Right lobe of liver (tissue), 4 donors: ENCODE results near the gene HCN2.

ENCODE experiments used
- POLR2A ChIP-seq: fragments of 450-650 bp; IDR thresholded peaks from one replicate; pipeline ENCODE4 v1.6.1; 2017; ENCODE audit warnings: antibody characterized with exemption, mild to moderate bottlenecking
- TF ChIP-seq, protein P1 (sequence below), 4 donors: fragments of 200-600 bp in 3 of 4; fragments of 450-650 bp in 1 of 4; IDR thresholded peaks; one replicate each; pipeline versions ENCODE4 v1.5.1 to v1.8.0; 2016 to 2022; ENCODE audit warnings: antibody characterized with exemption in 4 of 4, mild to moderate bottlenecking in 2 of 4
- donor health status: DM: no; HTN: no; CAD: no.
- donor health status: DM: no; HTN: no; CAD: no.
- donor health status: DM: no; HTN: yes; CAD: no.

DNA sequence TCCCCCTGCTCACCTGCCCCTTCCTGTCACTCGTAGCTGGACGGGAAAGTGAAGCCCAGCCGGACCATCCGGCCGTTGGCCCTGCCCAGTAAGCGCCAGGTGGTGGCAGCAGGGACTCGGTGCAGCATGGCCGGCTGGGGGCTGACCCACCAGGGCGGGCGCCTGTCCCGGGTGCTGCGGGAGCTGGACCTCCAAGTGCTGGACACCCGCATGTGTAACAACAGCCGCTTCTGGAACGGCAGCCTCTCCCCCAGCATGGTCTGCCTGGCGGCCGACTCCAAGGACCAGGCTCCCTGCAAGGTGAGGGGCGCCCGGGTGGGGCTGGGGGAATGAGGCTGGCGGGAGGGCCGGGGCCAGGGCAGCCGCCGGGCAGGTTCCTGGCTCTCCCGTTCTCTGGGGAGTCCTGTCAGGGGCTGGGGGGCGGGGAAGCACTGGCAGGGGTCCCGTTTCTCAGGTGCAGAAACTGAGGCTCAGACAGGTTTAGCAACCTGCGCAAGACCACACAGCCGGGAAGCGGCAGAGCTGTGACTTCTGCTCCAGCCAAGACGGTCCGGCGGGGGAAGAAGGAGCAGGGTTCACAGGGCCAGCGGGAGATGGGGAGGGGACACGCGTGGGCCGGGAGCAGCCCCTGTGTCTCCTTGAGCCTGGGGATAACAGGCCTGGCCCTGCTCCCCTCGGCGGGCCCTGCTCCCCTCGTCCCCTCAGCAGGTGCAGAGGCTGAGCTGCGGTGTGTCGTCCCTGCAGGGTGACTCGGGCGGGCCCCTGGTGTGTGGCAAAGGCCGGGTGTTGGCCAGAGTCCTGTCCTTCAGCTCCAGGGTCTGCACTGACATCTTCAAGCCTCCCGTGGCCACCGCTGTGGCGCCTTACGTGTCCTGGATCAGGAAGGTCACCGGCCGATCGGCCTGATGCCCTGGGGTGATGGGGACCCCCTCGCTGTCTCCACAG lies 40.5 kb upstream of the HCN2 start:
- TF ChIP-seq, protein P1, sequence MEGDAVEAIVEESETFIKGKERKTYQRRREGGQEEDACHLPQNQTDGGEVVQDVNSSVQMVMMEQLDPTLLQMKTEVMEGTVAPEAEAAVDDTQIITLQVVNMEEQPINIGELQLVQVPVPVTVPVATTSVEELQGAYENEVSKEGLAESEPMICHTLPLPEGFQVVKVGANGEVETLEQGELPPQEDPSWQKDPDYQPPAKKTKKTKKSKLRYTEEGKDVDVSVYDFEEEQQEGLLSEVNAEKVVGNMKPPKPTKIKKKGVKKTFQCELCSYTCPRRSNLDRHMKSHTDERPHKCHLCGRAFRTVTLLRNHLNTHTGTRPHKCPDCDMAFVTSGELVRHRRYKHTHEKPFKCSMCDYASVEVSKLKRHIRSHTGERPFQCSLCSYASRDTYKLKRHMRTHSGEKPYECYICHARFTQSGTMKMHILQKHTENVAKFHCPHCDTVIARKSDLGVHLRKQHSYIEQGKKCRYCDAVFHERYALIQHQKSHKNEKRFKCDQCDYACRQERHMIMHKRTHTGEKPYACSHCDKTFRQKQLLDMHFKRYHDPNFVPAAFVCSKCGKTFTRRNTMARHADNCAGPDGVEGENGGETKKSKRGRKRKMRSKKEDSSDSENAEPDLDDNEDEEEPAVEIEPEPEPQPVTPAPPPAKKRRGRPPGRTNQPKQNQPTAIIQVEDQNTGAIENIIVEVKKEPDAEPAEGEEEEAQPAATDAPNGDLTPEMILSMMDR (IDR thresholded peaks at IDR 0.05) = no peak
- TF ChIP-seq POLR2A = no peak
